Esophagus squamous epithelium (tissue), 4 donors: ENCODE measurements around the gene BCL7B.

Experiments used
- POLR2A ChIP-seq, 4 donors: fragments of 450-650 bp; IDR thresholded peaks; one replicate each; pipeline ENCODE4 v1.6.1; 2017; ENCODE audit warnings: antibody characterized with exemption in 4 of 4, mild to moderate bottlenecking in 4 of 4, moderate library complexity in 3 of 4
- TF ChIP-seq, protein P1 (sequence below), 6 experiments: fragments of 450-650 bp in 4 of 6; fragments of 200-600 bp in 2 of 6; sonication (generic) in 2 of 6; IDR thresholded peaks; one replicate each; pipeline ENCODE4 v1.5.1; 2016 to 2019; ENCODE audit warnings: antibody characterized with exemption in 6 of 6, mild to moderate bottlenecking in 4 of 6, moderate library complexity in 4 of 6

GRCh38 chr7:73599916-73600315 is 42.4 kb upstream of the BCL7B start:
- TF ChIP-seq, protein P1, sequence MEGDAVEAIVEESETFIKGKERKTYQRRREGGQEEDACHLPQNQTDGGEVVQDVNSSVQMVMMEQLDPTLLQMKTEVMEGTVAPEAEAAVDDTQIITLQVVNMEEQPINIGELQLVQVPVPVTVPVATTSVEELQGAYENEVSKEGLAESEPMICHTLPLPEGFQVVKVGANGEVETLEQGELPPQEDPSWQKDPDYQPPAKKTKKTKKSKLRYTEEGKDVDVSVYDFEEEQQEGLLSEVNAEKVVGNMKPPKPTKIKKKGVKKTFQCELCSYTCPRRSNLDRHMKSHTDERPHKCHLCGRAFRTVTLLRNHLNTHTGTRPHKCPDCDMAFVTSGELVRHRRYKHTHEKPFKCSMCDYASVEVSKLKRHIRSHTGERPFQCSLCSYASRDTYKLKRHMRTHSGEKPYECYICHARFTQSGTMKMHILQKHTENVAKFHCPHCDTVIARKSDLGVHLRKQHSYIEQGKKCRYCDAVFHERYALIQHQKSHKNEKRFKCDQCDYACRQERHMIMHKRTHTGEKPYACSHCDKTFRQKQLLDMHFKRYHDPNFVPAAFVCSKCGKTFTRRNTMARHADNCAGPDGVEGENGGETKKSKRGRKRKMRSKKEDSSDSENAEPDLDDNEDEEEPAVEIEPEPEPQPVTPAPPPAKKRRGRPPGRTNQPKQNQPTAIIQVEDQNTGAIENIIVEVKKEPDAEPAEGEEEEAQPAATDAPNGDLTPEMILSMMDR (IDR thresholded peaks at IDR 0.05): no peak
- no peak for TF ChIP-seq POLR2A (IDR thresholded peaks at IDR 0.05)
